HG03520 (cell line): ENCODE results near the gene CYB5R4.

Experiments used
- ATAC-seq: cut with Tn5 transposase; IDR thresholded peaks from one replicate; pipeline ENCODE4 v1.9.1; 2021; ENCODE audit warnings: mild to moderate bottlenecking, moderate library complexity; ENCODE audit not compliant: unreplicated experiment

CYB5R4 gene

DNA sequence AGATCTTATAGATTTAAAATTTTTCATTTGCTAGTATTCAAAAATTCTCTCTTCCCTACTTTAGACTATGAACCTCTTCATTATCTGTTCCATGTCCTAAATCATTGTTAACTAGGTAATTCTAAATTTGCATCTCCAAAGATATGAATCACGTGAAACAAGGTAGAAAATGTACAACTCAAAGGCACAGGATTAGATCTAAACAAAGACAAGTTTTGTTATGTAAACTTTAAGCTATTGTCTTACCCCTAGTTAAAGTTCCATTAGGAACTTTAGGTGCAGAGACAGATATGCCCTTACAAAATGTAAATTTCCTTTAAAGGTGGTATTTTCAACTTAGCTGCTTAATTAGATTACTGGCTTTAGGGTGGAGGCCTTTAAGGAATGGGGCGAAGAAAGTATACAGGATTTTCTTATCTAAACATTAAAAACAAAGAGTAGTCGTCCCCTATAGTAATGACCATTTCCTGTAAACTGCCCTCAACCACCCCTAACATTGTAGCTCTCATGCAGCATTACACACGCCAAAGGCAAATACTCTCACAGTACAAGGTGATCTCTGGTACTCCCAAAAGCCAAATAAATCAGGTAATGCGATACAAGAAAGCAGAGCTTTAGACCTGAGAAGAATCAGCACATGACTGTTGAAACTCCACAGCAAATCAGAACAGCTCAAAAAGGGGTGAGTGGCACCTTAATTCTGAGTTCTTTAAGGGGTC lies 116.7 kb downstream of the CYB5R4 start:
- no peak for ATAC-seq

DNA sequence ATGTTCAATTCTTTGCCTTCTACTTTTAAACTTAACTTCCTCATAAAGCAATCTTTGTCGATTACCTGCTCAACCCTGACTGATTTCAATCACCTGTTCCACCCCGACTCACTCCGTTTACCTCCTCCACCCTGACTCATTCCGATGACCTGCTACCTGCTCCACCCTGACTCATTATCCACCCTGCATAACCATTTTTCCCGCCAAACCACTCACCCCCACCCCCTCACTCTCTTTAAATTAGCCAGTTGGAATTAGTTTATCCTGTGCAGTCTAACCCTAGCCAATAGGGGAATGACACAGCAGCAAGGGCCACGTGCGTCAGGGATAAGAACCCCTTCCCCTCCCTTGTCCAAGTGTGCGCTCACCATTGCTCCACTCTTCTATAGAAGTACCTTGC lies 117.4 kb downstream of the CYB5R4 start:
- ATAC-seq = no peak

DNA sequence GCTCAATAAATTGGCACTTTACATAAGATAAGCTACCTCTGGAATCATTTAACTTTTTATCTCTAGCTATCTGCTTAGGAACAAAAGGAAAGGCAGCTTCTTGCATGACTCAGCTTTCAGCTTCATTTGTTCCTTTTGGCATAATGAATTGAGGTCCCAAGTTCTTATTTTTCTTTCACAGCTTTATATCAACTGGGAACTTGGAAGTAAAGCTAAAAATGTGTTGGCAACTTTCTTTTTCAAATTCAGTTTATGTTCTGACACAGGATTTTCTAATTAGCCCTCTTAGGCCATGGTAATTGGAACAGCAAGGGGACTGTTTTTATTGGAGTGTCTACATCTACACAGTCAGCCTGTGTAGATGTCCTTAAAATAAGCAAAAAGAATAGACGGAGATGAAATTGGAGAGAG lies 118.8 kb downstream of the CYB5R4 start:
- ATAC-seq = no peak

DNA sequence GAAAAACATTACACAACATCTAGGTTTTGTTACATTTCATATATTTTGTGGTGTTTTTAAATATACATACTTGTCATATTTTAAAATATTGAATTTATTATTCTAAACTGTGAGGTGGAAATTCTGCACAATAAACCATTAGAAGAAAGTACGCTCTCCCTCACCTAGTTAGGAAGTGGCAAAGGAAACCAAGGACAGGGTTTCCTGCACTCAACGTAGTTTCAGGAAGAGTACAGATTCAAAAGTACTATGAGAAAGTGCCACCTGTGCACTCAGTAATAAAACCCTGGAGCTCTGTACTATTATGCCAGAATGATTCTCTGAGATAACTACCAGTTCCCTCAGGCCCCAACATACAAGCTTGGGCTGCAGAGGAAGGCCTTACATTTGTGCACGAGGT lies 119.5 kb downstream of the CYB5R4 start:
- ATAC-seq = no peak

DNA sequence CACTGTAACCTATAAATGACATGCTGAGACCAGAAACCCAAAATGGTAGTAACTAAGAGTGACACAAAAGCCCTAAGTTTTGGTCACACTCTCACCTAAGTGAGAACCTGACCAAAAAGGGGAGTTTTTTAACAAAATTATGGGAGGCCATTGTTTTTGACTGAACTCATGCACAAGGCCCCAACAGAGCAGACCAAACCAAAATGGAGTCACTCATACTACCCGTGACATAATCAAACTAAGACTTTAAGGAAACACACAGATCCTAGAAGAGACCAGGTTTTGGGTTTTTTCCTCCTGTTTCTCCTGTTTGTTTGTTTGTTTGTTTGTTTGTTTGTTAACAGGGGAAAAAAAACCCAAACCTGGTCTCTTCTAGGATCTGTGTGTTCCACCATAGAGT lies 124.9 kb downstream of the CYB5R4 start:
- no peak for ATAC-seq

DNA sequence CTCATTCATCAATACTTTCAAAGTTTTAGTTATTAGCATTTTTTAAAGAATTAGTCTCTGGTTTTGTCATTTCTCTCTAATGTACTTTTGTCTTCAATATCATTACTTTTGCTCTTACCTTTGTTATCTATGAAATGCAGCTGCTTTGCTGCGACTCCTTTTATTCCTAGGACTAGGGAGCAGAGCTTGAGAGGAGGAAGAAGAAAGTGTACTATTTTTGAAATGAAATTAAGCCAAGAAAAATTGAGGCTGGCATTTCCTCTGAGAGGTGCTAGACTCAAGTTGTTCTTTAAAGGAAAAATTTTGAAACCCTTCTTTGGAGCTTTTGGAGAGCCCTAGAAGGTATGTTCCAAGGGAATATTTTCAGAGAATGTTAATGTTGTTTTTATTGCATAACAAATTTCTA lies 125.8 kb downstream of the CYB5R4 start:
- ATAC-seq = no peak

DNA sequence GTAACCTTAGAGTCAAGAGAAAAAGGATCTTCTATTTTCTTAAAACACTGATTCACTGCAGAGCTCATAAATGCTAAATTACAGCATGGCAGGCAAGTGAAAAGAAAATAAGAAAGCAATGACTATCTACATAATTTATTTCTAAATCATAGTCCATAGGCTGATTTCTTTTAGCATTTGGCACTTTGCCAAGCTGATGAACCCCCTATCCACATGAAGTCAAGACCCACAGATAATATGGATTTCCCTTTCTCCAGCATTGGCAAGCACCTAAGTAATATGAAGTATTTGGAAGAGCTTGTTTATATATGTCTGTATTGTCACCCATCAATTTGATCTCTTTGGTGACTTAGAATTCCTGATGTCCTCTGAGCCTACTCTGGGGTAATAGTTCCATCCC lies 126.2 kb downstream of the CYB5R4 start:
- no peak for ATAC-seq

DNA sequence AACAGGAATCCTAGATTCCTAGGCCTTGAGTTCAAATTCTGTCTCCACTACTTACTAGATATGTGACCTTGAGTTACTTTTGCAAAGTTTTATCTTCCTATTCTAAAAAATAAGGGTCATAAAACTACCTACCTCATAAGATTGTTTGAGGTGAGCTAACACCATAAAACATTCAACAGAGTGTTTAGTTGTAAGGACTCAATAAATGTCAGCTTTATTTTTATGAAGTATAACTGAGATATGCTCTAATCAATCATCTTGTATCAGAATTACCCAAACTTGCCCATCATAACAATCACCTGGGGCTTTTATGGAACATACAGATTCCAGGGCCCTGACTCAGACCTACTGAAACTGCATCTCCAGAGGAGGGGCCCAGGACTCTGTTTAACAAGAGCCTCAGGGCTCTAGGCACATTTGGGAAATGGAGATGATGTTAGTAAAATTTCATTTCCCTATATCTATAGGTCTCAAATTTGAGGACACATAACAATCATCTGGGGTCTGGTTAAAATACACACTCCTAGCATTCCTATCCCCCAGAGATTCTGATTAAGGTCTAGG lies 138.6 kb downstream of the CYB5R4 start:
- no peak for ATAC-seq

DNA sequence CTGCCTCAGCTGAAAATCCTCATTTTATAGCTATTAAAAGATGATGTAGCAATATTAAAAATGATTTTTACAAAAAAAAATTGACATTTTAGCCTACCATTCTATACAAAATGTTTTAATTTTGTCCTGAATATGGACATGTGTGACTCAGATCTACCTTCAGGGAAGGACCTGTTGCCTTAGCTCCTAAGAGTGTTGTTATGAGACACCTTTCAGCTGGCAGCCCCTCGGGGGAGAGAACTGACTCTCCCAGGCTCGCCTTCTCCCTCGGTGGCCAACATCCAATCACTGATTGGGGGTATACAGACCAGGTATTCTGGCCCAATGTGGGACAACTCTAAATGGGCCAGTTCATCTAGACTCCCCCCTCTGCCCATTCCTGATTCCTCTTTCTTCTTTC lies 141.6 kb downstream of the CYB5R4 start:
- no peak for ATAC-seq

DNA sequence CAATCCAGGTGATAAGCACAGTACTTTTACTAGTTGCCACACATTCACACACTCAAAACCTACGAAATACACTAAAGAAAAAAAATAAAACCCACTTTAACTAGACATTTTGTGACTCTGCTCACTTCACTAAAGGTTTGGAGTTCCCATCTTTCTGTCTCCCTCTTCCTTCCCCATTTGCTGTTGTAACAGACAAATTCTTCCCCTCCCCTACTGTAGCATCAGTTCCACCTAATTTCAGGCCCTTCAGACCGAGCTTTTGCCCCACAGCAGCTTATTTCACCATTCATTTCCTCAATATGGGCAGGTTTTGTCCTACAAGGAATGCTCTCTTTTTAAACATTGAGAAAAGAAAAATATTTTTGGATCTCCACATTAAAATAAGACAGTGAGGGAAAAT lies 142.7 kb downstream of the CYB5R4 start:
- ATAC-seq = no peak

DNA sequence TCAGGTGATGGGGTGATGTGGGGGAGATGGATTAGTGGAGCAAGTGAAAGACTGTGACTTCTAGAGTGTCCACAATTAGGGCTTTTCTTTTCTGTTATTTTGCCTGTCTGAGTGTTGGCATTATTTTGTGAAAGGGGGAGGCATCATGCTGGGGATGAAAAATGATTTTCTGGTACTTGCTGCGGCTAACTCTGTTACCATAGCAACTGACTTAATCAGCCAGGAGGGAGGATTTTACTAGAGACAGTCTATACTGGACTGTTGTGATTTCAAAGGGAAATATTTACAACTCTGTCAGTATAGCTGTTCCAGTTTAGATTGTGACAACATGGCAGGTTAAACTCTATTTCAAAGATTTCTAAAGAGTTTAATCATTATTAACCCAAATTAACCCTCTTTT lies 143.6 kb downstream of the CYB5R4 start:
- no peak for ATAC-seq

DNA sequence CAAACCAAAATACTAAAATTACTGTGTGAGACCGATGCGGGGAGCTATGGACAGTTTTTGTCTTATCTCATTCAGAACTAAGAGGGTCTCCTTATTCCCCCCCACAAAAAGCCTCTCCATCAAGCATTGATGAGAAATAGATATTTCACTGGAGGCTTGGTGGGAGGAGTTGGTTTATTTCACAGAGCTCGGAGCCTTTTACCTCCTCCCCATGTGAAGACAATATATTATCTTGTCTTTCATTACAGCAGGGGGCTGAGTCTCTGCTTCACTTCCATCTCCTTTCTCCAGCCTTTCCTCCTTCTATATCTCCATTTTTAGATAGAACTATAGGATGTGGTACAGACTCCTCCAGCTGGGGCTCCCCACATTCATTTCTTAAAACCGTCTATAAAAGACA lies 144.2 kb downstream of the CYB5R4 start:
- ATAC-seq = no peak

DNA sequence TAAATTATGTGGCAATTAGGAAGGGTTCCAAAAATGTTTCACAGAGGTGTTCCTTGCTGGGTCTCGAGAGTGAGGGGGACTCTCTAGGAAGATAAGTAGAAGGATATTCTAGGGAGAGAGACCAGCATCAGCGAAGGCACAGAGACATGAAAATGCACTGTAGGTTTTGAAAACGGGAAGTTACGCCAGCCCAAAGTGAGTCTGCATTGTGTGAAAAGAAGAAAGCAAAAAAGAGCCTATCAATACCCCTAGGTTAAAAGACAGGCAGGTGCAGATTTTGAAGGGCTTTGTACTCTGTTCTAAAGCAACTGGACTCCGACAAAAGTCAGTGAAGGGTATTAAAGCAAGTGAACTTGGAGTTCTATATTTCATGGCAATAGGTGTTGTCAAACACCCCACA lies 148.4 kb downstream of the CYB5R4 start:
- no peak for ATAC-seq

DNA sequence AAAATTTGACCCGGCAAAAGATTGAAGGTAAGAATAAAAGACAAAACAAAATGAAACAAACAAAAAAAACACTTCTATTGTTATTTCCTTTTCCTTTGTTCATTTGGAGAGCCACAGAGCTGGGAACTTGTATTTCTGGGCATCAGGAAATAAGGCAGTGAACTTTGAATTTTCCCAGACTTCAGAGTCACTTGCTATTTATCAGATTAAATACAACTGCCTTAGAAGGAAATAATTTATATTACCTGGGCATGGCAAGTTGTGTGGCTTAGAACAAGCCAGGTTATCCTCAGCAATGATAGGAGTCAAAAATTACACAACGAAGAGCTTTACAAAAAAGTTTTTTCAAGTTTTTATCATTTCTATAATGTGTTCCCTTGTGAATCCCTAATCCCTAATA lies 153.9 kb downstream of the CYB5R4 start:
- no peak for ATAC-seq

DNA sequence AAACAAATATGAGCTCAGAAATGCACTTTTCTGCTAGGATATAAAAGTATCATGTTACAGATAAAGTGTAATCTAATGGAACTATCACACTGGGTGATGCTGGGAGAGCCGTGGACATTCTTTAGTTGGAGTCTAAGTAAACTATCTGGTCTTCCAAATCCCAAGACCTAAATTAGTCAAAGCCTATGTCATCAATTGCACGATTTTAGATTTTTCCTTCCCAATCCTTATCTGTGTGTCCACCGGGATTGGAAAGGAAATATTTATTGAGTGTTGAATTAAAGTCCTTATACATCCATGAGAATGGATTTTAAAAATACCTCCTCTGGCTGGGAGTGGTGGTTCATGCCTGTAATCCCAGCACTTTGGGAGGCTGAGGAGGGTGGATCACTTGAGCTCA lies 154.4 kb downstream of the CYB5R4 start:
- ATAC-seq = no peak

DNA sequence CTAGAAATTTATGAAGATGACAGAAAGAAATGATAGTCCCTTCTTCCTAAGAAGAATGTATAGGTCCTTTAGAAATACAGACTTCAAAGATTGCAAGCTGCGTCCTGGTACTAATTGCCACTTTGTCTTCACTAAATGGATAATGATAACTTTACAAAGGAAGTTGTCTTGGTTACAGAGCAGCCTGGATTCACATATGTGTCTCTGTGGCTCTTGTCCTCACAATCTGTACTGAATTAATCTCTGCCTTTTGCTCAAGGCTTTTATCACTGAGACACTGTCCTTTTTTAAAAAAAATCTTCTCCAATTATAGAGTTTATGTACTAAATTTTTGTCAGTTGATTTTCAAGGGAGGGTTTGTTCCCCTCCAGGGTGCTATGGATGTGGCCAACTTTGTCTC lies 156.5 kb downstream of the CYB5R4 start:
- ATAC-seq = no peak
